ENCODE results near the gene SCT. TPM values are rescaled to one million over a fixed set of nuclear protein-coding genes. Genes with fewer than 3 reads are reported as not detected.

Gene SCT
- total RNA-seq, 4 donors from 2014 or later, result not detected

DNA sequence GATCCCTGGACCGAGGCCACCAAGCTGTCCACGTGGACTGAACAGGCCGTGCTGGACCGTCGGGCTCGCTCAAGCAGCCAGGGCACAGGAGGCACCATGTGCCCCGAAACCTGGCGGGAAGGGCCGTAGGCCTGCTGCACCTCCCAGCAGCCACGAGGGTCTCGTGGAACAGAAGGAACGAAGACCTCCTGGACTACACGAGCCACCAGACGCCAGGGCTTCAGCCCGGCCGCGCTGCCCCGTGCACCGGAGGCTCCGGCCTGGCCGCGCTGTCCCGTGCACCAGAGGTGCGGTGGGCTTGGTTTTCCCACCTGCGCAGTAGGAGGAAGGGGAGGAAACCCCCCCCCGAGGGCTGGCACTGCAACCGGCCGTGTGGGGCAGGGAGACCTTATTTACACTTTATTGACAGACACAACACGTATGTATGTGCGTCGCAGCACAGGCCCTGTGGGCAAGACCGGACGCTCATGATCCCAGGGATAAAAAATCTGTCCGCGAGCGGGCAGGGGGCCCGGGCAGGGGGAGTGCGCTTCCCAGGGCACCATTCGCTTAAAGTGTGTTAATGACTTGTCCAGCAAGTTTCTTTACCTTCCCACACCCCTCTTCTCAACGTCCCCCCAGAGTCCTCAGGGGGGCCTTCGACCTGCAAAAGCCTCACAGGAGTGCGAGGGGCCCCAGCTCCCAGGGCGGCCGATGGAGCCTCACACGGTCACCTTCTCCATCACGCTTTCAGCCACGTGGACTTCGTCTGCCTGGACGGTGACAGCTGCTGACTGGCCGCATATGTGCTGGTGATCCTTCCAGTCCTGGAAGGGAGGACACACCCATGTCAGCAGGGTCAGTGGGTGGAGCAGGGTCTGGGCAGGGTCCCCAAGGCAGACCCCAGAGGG is 17.1 kb upstream of the SCT start:
- DNase-seq (ENCODE audit: low spot score), result no peak
- TF ChIP-seq, protein P1, sequence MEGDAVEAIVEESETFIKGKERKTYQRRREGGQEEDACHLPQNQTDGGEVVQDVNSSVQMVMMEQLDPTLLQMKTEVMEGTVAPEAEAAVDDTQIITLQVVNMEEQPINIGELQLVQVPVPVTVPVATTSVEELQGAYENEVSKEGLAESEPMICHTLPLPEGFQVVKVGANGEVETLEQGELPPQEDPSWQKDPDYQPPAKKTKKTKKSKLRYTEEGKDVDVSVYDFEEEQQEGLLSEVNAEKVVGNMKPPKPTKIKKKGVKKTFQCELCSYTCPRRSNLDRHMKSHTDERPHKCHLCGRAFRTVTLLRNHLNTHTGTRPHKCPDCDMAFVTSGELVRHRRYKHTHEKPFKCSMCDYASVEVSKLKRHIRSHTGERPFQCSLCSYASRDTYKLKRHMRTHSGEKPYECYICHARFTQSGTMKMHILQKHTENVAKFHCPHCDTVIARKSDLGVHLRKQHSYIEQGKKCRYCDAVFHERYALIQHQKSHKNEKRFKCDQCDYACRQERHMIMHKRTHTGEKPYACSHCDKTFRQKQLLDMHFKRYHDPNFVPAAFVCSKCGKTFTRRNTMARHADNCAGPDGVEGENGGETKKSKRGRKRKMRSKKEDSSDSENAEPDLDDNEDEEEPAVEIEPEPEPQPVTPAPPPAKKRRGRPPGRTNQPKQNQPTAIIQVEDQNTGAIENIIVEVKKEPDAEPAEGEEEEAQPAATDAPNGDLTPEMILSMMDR (IDR thresholded peaks at IDR 0.05), result no peak
- no peak for ATAC-seq (ENCODE audit: low FRiP score)

DNA sequence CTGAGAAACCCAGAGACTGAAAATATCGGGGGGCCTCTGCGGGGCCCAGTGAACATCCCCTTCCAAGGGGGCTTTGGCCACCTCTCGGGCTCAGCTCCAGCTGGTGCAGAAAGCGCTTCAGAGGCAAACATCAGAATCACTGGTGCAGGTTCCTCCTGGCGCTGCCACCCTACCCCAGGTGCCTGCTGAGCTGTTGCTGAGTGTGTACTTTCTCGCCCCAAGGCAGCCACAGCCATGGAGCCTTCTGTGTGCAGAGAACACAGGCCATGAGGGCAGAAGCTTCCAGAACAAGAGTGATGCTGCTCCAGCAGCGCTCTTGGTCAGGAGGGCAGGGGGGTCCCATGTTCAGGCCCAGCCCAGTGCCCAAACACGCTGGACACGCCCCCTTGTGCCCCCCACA is 16.4 kb upstream of the SCT start:
- ATAC-seq (ENCODE audit: low FRiP score) (no peak), DNase-seq (ENCODE audit: low spot score) (no peak)
- TF ChIP-seq, protein P1 (IDR thresholded peaks at IDR 0.05), result no peak

DNA sequence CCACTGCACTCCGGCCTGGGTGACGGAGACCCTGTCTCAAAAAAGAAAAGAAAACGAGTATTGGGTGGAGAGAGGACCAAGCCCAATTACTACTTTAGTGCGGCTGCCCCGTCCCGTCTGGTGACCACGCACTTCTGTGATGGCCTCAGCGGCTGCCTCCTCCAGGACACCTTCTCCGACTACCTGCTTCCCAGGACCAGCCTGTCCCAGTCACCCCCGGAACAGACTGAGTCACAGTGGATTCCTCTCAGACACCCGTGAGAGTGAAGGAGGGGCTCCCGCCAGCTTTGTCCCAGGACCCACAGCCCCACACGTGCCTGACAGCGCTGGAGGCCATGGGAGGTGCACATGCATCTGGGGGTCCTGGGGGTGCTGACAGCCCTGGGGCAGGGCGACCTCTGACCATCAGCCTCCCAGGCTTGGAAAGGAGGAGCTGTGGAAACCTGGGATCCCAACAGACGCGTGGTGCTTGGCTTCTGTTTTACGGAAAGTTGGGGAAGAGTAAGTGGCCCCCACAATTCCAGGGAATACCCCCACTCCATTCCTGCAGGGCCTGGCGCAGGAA is 14.9 kb upstream of the SCT start:
- ATAC-seq (ENCODE audit: low FRiP score), result no peak
- DNase-seq (ENCODE audit: low spot score), result no peak
- TF ChIP-seq, protein P1 (IDR thresholded peaks at IDR 0.05), result no peak

DNA sequence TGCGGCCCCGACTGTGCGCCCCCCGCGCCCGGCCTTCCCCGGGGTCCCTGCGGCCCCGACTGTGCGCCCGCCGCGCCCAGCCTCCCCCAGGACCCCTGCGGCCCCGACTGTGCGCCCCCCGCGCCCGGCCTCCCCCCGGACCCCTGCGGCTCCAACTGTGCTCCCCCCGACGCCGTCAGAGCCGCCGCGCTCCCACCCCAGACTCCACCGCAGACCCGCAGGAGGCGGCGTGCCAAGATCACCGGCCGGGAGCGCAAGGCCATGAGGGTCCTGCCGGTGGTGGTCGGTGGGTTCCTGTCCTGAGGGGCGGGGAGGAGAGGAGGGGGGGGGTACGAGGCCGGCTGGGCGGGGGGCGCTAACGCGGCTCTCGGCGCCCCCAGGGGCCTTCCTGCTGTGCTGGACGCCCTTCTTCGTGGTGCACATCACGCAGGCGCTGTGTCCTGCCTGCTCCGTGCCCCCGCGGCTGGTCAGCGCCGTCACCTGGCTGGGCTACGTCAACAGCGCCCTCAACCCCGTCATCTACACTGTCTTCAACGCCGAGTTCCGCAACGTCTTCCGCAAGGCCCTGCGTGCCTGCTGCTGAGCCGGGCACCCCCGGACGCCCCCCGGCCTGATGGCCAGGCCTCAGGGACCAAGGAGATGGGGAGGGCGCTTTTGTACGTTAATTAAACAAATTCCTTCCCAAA is 13.2 kb upstream of the SCT start:
- DNase-seq (ENCODE audit: low spot score) (no peak), ATAC-seq (ENCODE audit: low FRiP score) (no peak)
- TF ChIP-seq, protein P1 (IDR thresholded peaks at IDR 0.05), result no peak

DNA sequence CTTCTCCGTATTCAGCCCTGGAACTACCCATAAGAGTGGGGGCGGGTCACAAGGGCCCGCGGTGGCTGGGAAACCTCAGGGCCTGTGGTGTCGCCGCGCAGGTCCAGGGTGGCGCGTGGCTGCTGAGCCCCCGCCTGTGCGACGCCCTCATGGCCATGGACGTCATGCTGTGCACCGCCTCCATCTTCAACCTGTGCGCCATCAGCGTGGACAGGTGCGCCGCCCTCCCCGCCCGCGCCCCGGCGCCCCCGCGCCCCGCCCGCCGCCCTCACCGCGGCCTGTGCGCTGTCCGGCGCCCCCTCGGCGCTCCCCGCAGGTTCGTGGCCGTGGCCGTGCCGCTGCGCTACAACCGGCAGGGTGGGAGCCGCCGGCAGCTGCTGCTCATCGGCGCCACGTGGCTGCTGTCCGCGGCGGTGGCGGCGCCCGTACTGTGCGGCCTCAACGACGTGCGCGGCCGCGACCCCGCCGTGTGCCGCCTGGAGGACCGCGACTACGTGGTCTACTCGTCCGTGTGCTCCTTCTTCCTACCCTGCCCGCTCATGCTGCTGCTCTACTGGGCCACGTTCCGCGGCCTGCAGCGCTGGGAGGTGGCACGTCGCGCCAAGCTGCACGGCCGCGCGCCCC is 12.5 kb upstream of the SCT start:
- TF ChIP-seq, protein P1 (IDR thresholded peaks at IDR 0.05), result no peak
- no peak for ATAC-seq (ENCODE audit: low FRiP score)
- no peak for DNase-seq (ENCODE audit: low spot score)

DNA sequence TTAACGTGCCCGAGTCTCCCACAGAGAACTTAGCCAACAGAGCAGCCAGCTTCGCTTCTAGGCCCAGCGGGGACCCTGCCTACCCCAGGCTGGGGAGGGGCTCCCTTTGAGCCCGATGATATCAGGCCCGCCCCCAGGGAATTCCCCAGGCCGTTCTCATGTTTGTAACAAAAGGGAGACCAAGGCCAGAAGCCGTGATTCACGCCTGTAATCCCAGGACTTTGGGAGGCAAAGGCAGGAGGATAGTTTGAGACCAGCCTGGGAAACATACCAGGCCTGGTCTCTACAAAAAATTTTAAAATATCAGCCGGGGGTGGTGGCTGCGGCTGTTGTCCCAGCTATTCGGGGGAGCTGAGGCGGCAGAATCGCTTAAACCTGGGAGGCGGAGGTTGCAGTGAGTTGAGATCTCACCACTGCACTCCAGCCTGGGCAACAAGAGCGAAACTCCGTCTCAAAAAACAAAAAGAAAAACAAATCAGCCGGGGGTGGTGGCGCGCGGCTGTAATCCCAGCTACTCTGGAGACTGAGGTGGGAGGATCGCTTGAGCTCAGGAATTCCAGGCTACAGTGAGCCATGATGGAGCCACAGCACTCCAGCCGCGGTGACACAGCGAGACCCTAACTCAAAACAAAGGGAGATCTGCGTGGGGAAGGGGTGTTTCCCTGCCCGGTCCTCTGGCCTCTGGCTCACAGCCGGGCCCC is 11.8 kb upstream of the SCT start:
- TF ChIP-seq, protein P1 (IDR thresholded peaks at IDR 0.05), result no peak
- ATAC-seq (ENCODE audit: low FRiP score) (no peak), DNase-seq (ENCODE audit: low spot score) (no peak)

Measured in omental fat pad (tissue), 4 donors.